ENCODE data around the gene SLC30A9.

The SLC30A9 gene

DNA sequence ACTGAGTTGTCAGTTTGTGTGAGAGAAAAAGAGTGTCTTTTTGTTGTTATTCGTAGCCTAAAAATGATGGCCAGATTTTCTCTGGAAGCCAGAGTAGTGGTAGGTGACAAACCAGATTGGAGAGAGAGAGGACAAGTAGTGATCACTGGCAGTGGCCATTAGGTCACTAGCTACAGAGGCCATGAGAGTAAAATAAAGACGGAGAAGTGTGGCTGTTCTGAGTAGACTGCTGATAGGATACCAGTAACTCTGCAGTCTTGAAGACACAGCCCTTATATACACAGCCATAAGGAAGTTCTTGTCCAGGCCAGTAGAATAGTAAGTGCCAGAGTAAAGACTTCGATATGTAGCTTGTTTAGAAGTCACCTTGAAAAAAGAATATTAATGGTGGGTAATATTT lies 7.7 kb downstream of the SLC30A9 start:
- Histone ChIP-seq H3K4me1 (ENCODE audit: control extremely low read depth in 1 of 4, control insufficient read depth in 4 of 4, insufficient read depth in 4 of 4, low read length in 3 of 4) (no peaks in the 10 kb centered on the region), H3K36me3 (ENCODE audit: control insufficient read depth in 4 of 4, insufficient read depth in 4 of 4, low read length in 3 of 4) (peaks cover 2 to 10% (median 3%) of the 10 kb centered on the region in 4 experiments), H3K9me3 (ENCODE audit: control extremely low read depth in 1 of 5, control insufficient read depth in 4 of 5, insufficient read depth in 2 of 5, low read depth in 1 of 5, low read length in 4 of 5) (no peaks in the 10 kb centered on the region), H3K27me3 (replicated peaks in 2 of 5; ENCODE audit: control insufficient read depth in 4 of 5, insufficient read depth in 5 of 5, low read length in 4 of 5) (no peaks in the 10 kb centered on the region), H3K4me3 (ENCODE audit: control insufficient read depth in 1 of 7, extremely low read depth in 1 of 7, insufficient read depth in 4 of 7, low read depth in 2 of 7, low read length in 6 of 7) (no peak overlapping the region), H3K27ac (ENCODE audit: insufficient read depth in 1 of 2, low read depth in 1 of 2, low read length in 2 of 2, poor library complexity in 1 of 2, severe bottlenecking in 2 of 2) (no peak overlapping the region)
- CTCF ChIA-PET = interaction anchor here (0.5 kb wide), 1 partner anchor 41 kb away, joined by 3 read pairs; no protein-coding TSS in a partner anchor
- WGBS (ENCODE audit: insufficient coverage) = 100% methylated on average over 2 of the region's 3 CpGs
- POLR2A ChIA-PET = no interaction called here
- DNase-seq = no peak

DNA sequence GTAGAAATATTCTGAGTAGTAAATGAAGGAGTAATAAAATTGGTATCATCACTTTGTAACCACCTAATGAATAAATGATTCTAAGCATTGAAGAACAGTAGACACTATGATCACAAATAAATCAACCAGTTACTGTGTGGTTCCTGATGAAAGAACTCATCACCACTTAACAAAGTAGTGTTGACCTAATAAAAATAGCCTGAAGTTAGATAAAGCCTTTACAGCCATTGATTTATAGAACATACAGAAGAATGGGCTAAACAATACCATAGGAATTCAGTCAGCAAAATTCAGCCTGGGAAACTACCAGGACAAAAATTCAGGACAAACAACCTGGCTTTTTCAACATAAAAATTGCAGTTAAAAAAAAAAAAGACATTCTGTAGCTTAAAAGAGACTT lies 9.0 kb downstream of the SLC30A9 start:
- Histone ChIP-seq H3K4me3 (ENCODE audit: control insufficient read depth in 1 of 7, extremely low read depth in 1 of 7, insufficient read depth in 4 of 7, low read depth in 2 of 7, low read length in 6 of 7) (no peak overlapping the region), H3K9me3 (ENCODE audit: control extremely low read depth in 1 of 5, control insufficient read depth in 4 of 5, insufficient read depth in 2 of 5, low read depth in 1 of 5, low read length in 4 of 5) (no peaks in the 10 kb centered on the region), H3K27ac (ENCODE audit: insufficient read depth in 1 of 2, low read depth in 1 of 2, low read length in 2 of 2, poor library complexity in 1 of 2, severe bottlenecking in 2 of 2) (no peak overlapping the region), H3K27me3 (replicated peaks in 2 of 5; ENCODE audit: control insufficient read depth in 4 of 5, insufficient read depth in 5 of 5, low read length in 4 of 5) (no peaks in the 10 kb centered on the region), H3K36me3 (ENCODE audit: control insufficient read depth in 4 of 4, insufficient read depth in 4 of 4, low read length in 3 of 4) (peaks cover 2 to 16% (median 3%) of the 10 kb centered on the region in 4 experiments), H3K4me1 (ENCODE audit: control extremely low read depth in 1 of 4, control insufficient read depth in 4 of 4, insufficient read depth in 4 of 4, low read length in 3 of 4) (no peaks in the 10 kb centered on the region)
- no peak for DNase-seq
- CTCF ChIA-PET = no interaction called here
- POLR2A ChIA-PET = no interaction called here

DNA sequence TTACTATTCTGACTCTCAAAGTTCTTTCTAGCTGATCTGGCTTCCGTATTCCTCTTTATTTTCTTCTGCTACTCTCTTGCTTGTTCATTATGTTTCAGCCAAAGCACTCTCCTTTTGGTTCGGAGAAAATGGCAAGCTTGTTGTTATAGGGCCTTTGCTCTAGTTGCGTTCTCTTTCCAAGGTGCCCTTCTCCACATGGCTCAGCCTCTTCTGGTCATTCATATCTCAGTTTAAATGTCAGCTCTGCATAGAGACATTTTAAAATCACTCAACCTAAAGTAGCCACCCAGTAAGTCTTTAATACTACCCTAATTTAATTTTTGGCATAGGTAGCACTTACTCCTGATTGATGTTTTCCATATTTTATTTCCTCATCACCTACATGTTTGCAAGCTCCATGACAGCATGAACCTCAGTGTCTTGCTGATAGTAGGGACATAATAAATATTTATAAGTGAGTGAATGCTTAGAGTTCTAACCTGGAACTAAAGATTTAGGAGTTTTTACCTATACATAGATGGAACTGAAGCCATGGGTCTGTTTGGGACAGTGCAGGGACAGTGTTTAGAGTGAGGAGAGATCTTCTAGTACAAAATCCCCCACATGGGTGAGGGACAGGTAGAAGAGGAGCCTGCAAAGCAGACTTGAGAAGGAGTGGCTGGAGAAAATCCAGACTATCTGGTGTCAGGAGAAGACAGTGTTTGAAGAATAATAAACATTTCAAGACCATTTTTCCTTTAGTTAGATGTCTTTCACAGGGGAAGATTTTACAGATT lies 17.9 kb downstream of the SLC30A9 start:
- Histone ChIP-seq H3K4me1 (ENCODE audit: control extremely low read depth in 1 of 4, control insufficient read depth in 4 of 4, insufficient read depth in 4 of 4, low read length in 3 of 4) (no peaks in the 10 kb centered on the region), H3K27ac (ENCODE audit: insufficient read depth in 1 of 2, low read depth in 1 of 2, low read length in 2 of 2, poor library complexity in 1 of 2, severe bottlenecking in 2 of 2) (no peak overlapping the region), H3K4me3 (ENCODE audit: control insufficient read depth in 1 of 7, extremely low read depth in 1 of 7, insufficient read depth in 4 of 7, low read depth in 2 of 7, low read length in 6 of 7) (no peak overlapping the region), H3K27me3 (replicated peaks in 2 of 5; ENCODE audit: control insufficient read depth in 4 of 5, insufficient read depth in 5 of 5, low read length in 4 of 5) (no peaks in the 10 kb centered on the region), H3K9me3 (ENCODE audit: control extremely low read depth in 1 of 5, control insufficient read depth in 4 of 5, insufficient read depth in 2 of 5, low read depth in 1 of 5, low read length in 4 of 5) (no peaks in the 10 kb centered on the region), H3K36me3 (ENCODE audit: control insufficient read depth in 4 of 4, insufficient read depth in 4 of 4, low read length in 3 of 4) (peaks cover 5 to 21% (median 10%) of the 10 kb centered on the region in 4 experiments)
- CTCF ChIA-PET = interaction anchor here (1.3 kb wide), 1 partner anchor 17 kb away, joined by 3 read pairs; no protein-coding TSS in a partner anchor
- WGBS (ENCODE audit: insufficient coverage) = 93% methylated on average over 3 of the region's 3 CpGs
- no peak for DNase-seq
- POLR2A ChIA-PET = no interaction called here

DNA sequence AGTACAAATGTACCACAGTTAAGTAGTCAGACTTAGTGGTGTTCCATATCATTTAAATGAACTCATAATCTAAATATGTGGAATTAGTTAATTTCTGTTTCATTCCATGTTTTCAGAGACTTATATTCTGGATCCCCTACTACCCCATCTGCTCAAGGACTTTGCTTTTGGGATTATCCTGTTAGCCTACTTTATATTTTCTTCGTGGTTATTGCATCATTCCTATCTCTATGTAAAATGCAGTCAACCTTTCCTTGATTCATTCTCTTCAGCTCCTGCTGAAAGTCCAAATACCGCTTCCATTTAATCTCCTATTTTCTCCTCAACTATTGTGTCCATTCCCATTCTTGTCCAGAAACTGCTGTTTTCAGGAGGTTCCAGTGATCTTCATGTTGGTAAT lies 25.1 kb downstream of the SLC30A9 start:
- Histone ChIP-seq H3K4me3 (ENCODE audit: control insufficient read depth in 1 of 7, extremely low read depth in 1 of 7, insufficient read depth in 4 of 7, low read depth in 2 of 7, low read length in 6 of 7) (no peak overlapping the region), H3K36me3 (ENCODE audit: control insufficient read depth in 4 of 4, insufficient read depth in 4 of 4, low read length in 3 of 4) (peaks cover 2 to 13% (median 5%) of the 10 kb centered on the region in 4 experiments), H3K27me3 (replicated peaks in 2 of 5; ENCODE audit: control insufficient read depth in 4 of 5, insufficient read depth in 5 of 5, low read length in 4 of 5) (no peaks in the 10 kb centered on the region), H3K9me3 (ENCODE audit: control extremely low read depth in 1 of 5, control insufficient read depth in 4 of 5, insufficient read depth in 2 of 5, low read depth in 1 of 5, low read length in 4 of 5) (no peaks in the 10 kb centered on the region), H3K4me1 (ENCODE audit: control extremely low read depth in 1 of 4, control insufficient read depth in 4 of 4, insufficient read depth in 4 of 4, low read length in 3 of 4) (no peaks in the 10 kb centered on the region), H3K27ac (ENCODE audit: insufficient read depth in 1 of 2, low read depth in 1 of 2, low read length in 2 of 2, poor library complexity in 1 of 2, severe bottlenecking in 2 of 2) (peak overlapping the region in 1 of 2 experiments; percentile 5)
- WGBS (ENCODE audit: insufficient coverage) = 100% methylated on average over 1 of the region's 2 CpGs
- ChIA-PET POLR2A (no interaction called here), CTCF (interaction anchor here (1.7 kb wide), 1 partner anchor 20 kb away, joined by 4 read pairs; no protein-coding TSS in a partner anchor)
- DNase-seq = no peak

DNA sequence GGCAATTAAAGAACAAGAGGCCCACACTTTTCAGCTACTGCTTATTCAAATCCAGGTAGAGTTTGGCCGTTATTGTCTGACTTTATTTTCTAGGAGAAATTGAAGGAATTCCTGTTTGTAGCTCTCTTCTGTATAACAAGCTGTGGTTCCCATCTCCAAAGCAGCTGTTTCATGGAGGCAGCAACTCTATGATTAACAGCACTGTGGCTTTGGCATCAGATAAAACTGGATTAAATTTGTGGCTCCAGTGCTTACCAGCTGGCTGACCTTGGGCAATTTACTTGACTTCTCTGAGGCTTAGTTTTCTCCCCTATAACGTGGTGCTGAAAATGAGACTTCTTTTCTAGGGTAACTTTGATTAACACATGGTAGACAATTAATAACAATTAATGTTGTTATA lies 28.1 kb downstream of the SLC30A9 start:
- no peaks in the 10 kb centered on the region for H3K4me1 ChIP-seq (ENCODE audit: control extremely low read depth in 1 of 4, control insufficient read depth in 4 of 4, insufficient read depth in 4 of 4, low read length in 3 of 4)
- no peak overlapping the region for H3K4me3 ChIP-seq (ENCODE audit: control insufficient read depth in 1 of 7, extremely low read depth in 1 of 7, insufficient read depth in 4 of 7, low read depth in 2 of 7, low read length in 6 of 7)
- H3K27me3 ChIP-seq (replicated peaks in 2 of 5; ENCODE audit: control insufficient read depth in 4 of 5, insufficient read depth in 5 of 5, low read length in 4 of 5) = no peaks in the 10 kb centered on the region
- CTCF ChIA-PET = interaction anchor here (1.4 kb wide), 1 partner anchor 134 kb away, joined by 3 read pairs; the partner anchor contains the start of gene BEND4
- no peak for DNase-seq
- peaks cover 2 to 16% (median 12%) of the 10 kb centered on the region in 4 experiments for H3K36me3 ChIP-seq (ENCODE audit: control insufficient read depth in 4 of 4, insufficient read depth in 4 of 4, low read length in 3 of 4)
- POLR2A ChIA-PET = no interaction called here
- 100% methylated on average over 1 of the region's 2 CpGs for WGBS (ENCODE audit: insufficient coverage)
- H3K9me3 ChIP-seq (ENCODE audit: control extremely low read depth in 1 of 5, control insufficient read depth in 4 of 5, insufficient read depth in 2 of 5, low read depth in 1 of 5, low read length in 4 of 5) = no peaks in the 10 kb centered on the region
- no peak overlapping the region for H3K27ac ChIP-seq (ENCODE audit: insufficient read depth in 1 of 2, low read depth in 1 of 2, low read length in 2 of 2, poor library complexity in 1 of 2, severe bottlenecking in 2 of 2)

DNA sequence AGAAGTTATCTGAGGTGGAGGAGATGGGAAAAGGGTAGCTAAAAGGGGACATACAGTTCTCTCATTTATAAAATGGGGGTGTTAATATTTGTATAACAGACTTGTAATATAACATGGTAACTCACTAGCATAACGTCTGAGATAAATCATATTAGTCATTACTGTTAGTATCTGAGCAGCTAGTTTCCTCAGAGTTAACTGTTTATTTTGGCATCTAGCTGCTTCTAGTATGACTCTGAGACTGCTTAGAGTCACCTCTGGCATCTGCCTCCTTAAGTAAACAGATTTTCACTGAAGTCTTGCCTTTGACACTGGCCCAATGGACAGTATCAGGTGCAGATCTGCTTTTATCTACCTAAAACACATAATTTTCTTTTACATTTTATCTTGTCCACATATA lies 58.1 kb downstream of the SLC30A9 start:
- ChIA-PET CTCF (no interaction called here), POLR2A (no interaction called here)
- DNase-seq = no peak
- Histone ChIP-seq H3K36me3 (ENCODE audit: control insufficient read depth in 4 of 4, insufficient read depth in 4 of 4, low read length in 3 of 4) (peaks cover 9 to 26% (median 17%) of the 10 kb centered on the region in 4 experiments), H3K9me3 (ENCODE audit: control extremely low read depth in 1 of 5, control insufficient read depth in 4 of 5, insufficient read depth in 2 of 5, low read depth in 1 of 5, low read length in 4 of 5) (peaks cover 0 to 5% (median under 1%) of the 10 kb centered on the region in 5 experiments), H3K4me3 (ENCODE audit: control insufficient read depth in 1 of 7, extremely low read depth in 1 of 7, insufficient read depth in 4 of 7, low read depth in 2 of 7, low read length in 6 of 7) (no peak overlapping the region), H3K27ac (ENCODE audit: insufficient read depth in 1 of 2, low read depth in 1 of 2, low read length in 2 of 2, poor library complexity in 1 of 2, severe bottlenecking in 2 of 2) (no peak overlapping the region), H3K4me1 (ENCODE audit: control extremely low read depth in 1 of 4, control insufficient read depth in 4 of 4, insufficient read depth in 4 of 4, low read length in 3 of 4) (no peaks in the 10 kb centered on the region), H3K27me3 (replicated peaks in 2 of 5; ENCODE audit: control insufficient read depth in 4 of 5, insufficient read depth in 5 of 5, low read length in 4 of 5) (no peaks in the 10 kb centered on the region)
- WGBS (ENCODE audit: insufficient coverage) = no CpG with 5 or more reads among the region's 1 CpG

DNA sequence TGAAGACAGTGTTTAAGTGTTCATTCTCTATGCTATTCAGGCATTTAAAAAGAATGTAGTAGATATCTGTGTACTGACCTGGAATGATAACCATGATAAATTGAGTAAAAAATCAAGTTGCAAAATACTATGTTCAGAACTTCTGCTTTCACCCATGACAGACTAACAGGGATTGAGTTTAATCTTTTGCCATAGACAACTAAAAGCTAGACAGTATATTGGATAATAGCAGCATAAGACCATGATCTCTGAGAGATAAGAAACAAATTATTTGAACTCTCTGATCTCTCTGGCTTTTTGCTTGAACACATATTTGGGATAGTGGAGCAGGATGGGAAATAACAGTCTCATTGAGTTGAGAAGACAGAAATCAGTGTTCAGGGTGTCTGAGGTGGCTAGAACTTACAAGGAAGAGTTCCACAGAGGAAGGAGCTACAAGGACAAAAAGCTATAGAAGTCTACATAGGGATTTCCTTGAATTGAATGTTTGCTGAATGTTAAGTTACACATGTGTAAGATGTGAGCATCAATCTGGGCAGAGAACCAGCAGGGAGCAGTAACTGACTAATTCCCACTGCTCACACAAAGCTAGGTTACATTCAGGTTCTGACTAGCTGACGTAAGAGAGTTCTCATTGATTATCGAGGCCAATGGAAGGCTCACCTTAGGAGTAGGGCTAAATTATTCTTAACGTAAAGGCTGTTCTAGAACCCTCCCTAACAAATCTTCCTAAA lies 60.4 kb downstream of the SLC30A9 start:
- 100% methylated on average over 2 of the region's 3 CpGs for WGBS (ENCODE audit: insufficient coverage)
- POLR2A ChIA-PET = no interaction called here
- H3K27me3 ChIP-seq (replicated peaks in 2 of 5; ENCODE audit: control insufficient read depth in 4 of 5, insufficient read depth in 5 of 5, low read length in 4 of 5) = no peaks in the 10 kb centered on the region
- no peak overlapping the region for H3K27ac ChIP-seq (ENCODE audit: insufficient read depth in 1 of 2, low read depth in 1 of 2, low read length in 2 of 2, poor library complexity in 1 of 2, severe bottlenecking in 2 of 2)
- H3K9me3 ChIP-seq (ENCODE audit: control extremely low read depth in 1 of 5, control insufficient read depth in 4 of 5, insufficient read depth in 2 of 5, low read depth in 1 of 5, low read length in 4 of 5) = no peaks in the 10 kb centered on the region
- CTCF ChIA-PET = no interaction called here
- no peaks in the 10 kb centered on the region for H3K4me1 ChIP-seq (ENCODE audit: control extremely low read depth in 1 of 4, control insufficient read depth in 4 of 4, insufficient read depth in 4 of 4, low read length in 3 of 4)
- DNase-seq = no peak
- peaks cover 14 to 33% (median 20%) of the 10 kb centered on the region in 4 experiments for H3K36me3 ChIP-seq (ENCODE audit: control insufficient read depth in 4 of 4, insufficient read depth in 4 of 4, low read length in 3 of 4)
- H3K4me3 ChIP-seq (ENCODE audit: control insufficient read depth in 1 of 7, extremely low read depth in 1 of 7, insufficient read depth in 4 of 7, low read depth in 2 of 7, low read length in 6 of 7) = no peak overlapping the region

Measured in common myeloid progenitor, CD34-positive (primary cell).